Neural progenitor cell (in vitro differentiated cells): ENCODE results near the gene SDK1.

Experiments used
- CTCF ChIP-seq: fragments of 200-600 bp; sonication (generic); IDR thresholded peaks from 2 replicates; pipeline ENCODE4 v1.5.1; 2017; ENCODE audit warnings: antibody characterized with exemption, mild to moderate bottlenecking
- EZH2 ChIP-seq: fragments of 200-600 bp; sonication (generic); IDR thresholded peaks from 2 replicates; pipeline ENCODE4 v1.6.1; 2017; ENCODE audit warnings: antibody characterized with exemption, mild to moderate bottlenecking, moderate library complexity

- no peak for TF ChIP-seq EZH2
- no peak for TF ChIP-seq CTCF
Observed at GRCh38 chr7:4030346-4030950, 729.4 kb downstream of the SDK1 start.
